Karpas-422 (cell line): ENCODE results near the gene CASKIN1. TPM values are rescaled to one million over a fixed set of nuclear protein-coding genes. Genes with fewer than 3 reads are reported as not detected.

Experiments
- DNase-seq: peaks from one replicate; pipeline ENCODE4 v3.0.0-alpha.2; 2015
- H2AFZ ChIP-seq: fragments of 200-600 bp; sonication (generic); 2 replicates; pipeline ENCODE4 v1.6.1; 2014; ENCODE audit warnings: antibody characterized with exemption, low read length, mixed read lengths
- H3K27ac ChIP-seq: fragments of 200-600 bp; sonication (generic); 2 replicates; pipeline ENCODE4 v1.5.1; 2014; ENCODE audit warnings: mild to moderate bottlenecking, low read length, moderate library complexity
- H3K27me3 ChIP-seq: fragments of 200-600 bp; sonication (generic); 2 replicates; pipeline ENCODE4 v1.6.1; 2014; ENCODE audit warnings: low read length, mixed read lengths
- H3K36me3 ChIP-seq: fragments of 200-600 bp; sonication (generic); 2 replicates; pipeline ENCODE4 v1.6.1; 2014; ENCODE audit warnings: low read length, mixed read lengths; ENCODE audit not compliant: insufficient read depth
- H3K4me1 ChIP-seq: fragments of 200-600 bp; sonication (generic); 2 replicates; pipeline ENCODE4 v1.6.1; 2014; ENCODE audit warnings: mild to moderate bottlenecking, low read length, mixed read lengths
- H3K4me2 ChIP-seq: fragments of 200-600 bp; sonication (generic); 2 replicates; pipeline ENCODE4 v1.6.1; 2014; ENCODE audit warnings: low read length, low read depth, mild to moderate bottlenecking; ENCODE audit not compliant: poor library complexity, severe bottlenecking
- H3K4me3 ChIP-seq: fragments of 200-600 bp; sonication (generic); 2 replicates; pipeline ENCODE4 v1.5.1; 2014; ENCODE audit warnings: mild to moderate bottlenecking, antibody characterized with exemption, low read length, mixed read lengths
- H3K79me2 ChIP-seq: fragments of 200-600 bp; sonication (generic); 2 replicates; pipeline ENCODE4 v1.6.1; 2014; ENCODE audit warnings: mild to moderate bottlenecking, low read length, mixed read lengths
- H3K9ac ChIP-seq: fragments of 200-600 bp; sonication (generic); 2 replicates; pipeline ENCODE4 v1.6.0; 2014; ENCODE audit warnings: low read length
- H3K9me2 ChIP-seq: fragments of 200-600 bp; sonication (generic), shearing (Covaris generic); replicated peaks from 2 replicates; pipeline ENCODE4 v1.6.0; 2014; ENCODE audit warnings: mild to moderate bottlenecking, low read length, moderate library complexity; ENCODE audit not compliant: insufficient read depth
- H3K9me3 ChIP-seq: fragments of 300-700, 200-600 bp; sonication (generic); 2 replicates; pipeline ENCODE4 v1.6.1; 2014; ENCODE audit warnings: low read length, mixed read lengths
- H4K20me1 ChIP-seq: fragments of 200-600 bp; sonication (generic); 2 replicates; pipeline ENCODE4 v1.6.1; 2014; ENCODE audit warnings: mild to moderate bottlenecking, antibody characterized with exemption, low read length, low read depth; ENCODE audit not compliant: insufficient read depth
- total RNA-seq: library from RNA; depleted of rRNA; stranded (reverse); fragments of >200 nt; shearing (Covaris generic); gene quantifications from 2 replicates; pipeline ENCODE4 v1.2.3, GENCODE V29; 2014; ENCODE audit warnings: low replicate concordance

CASKIN1 gene
- total RNA-seq, 1 experiment from 2014 or later, result not detected

DNA sequence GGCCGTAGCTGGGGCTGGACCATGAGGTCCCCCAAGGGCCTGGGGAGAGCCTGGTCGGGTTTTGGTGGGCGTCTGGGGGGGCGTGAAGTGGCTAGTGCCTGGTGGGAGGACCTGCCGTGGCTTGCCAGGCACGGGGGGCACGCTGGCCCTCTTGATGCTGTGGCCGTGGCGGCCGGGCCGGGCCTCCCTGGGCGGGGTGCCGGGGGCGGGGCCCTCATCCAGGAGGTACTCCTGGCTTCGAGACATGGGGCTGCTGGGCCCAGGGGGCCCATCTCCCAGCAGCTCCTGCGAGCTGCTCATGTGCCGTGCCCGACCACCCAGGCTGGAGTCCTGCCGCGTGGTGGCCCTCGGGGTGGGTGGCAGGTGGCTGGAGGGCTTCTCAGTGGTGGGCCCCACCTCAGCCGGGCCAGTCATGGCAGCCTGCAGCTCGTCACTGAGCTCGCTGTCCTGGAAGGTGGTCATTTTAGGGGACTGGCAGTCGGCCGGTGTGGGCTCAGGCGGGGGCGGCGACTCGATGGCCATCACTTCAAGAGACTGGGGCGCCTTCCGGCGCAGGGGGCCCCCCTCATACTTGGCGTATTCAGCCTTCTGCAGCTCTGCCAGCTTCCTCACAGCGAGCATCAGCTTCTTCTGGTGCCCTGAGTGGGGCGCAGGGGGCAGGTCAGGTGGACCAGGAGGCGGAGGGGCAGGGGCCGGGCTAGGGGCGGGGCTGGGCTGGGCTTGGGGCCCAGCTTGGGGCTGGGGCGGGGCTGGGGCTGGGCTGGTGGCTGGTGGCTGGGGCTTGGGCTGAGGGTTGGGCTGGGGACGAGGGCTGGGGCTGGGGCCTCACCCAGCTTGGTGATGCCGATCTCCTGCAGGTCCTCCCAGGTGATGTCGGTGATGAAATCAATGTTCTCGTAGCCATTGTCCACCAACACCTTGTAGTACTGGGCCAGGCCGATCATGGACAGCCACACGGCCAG, 15.2 kb downstream of the CASKIN1 start:
- Histone ChIP-seq H3K79me2 (no peaks in the 10 kb centered on the region), H3K27ac (no peak overlapping the region), H3K4me1 (0 out of 2 replicates have a peak, but pooled peaks cover 3% of the 10 kb centered on the region), H3K4me2 (no peak overlapping the region), H3K4me3 (no peak overlapping the region), H2AFZ (no peak overlapping the region), H3K27me3 (no peaks in the 10 kb centered on the region), H3K9me3 (no peaks in the 10 kb centered on the region), H4K20me1 (no peaks in the 10 kb centered on the region), H3K36me3 (peaks cover 6% of the 10 kb centered on the region), H3K9ac (no peak overlapping the region), H3K9me2 (no peaks in the 10 kb centered on the region)
- peak; percentile 56 for DNase-seq

DNA sequence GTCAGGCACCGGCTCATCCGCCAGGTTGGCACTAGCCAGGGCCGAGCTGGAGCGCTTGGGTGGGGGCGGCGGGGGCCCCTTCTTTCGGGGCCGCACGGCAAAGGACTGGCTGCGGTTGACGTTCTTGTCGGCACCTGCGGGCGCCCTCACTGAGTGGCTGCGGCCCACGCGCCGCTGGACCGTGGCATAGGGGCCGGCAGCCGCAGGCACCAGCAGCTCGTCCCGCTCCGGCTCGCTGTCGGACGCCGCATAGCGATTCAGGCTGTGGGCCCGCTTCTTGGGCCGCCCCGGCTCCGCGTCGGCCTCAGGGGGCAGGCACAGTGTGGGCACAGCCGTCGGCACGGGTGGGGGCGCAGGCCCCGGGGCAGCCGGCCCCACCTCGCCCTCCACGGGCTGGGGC, 15.9 kb downstream of the CASKIN1 start:
- Histone ChIP-seq H3K9me2 (no peaks in the 10 kb centered on the region), H2AFZ (no peak overlapping the region), H3K27ac (no peak overlapping the region), H3K27me3 (no peaks in the 10 kb centered on the region), H3K4me3 (no peak overlapping the region), H4K20me1 (no peaks in the 10 kb centered on the region), H3K36me3 (peaks cover 11% of the 10 kb centered on the region), H3K4me2 (no peak overlapping the region), H3K9ac (no peak overlapping the region), H3K79me2 (no peaks in the 10 kb centered on the region), H3K4me1 (0 out of 2 replicates have a peak, but pooled peaks cover 3% of the 10 kb centered on the region), H3K9me3 (no peaks in the 10 kb centered on the region)
- no peak for DNase-seq

DNA sequence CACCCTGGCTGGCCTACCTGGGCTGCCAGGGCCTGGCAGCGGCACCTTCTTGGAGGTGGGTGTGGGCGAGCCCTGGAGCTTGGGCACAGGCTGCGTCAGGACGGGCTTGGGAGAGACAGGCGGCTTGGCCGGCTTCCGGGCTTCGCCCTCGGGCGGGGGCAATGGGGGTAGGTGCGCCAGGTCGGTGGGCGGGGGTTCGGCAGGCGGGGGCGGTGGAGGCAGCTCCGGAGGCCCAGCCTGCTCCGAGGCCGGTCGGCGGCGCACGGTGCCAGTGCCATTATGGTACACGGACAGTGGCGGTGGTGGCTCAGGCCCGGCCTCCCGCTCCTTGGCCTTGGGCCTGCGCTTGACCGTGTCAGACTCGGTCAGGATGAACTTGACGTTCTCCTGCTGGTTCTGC, 16.8 kb downstream of the CASKIN1 start:
- Histone ChIP-seq H3K9me3 (no peaks in the 10 kb centered on the region), H3K4me2 (no peak overlapping the region), H3K9me2 (no peaks in the 10 kb centered on the region), H3K9ac (no peak overlapping the region), H3K79me2 (no peaks in the 10 kb centered on the region), H3K36me3 (peaks cover 16% of the 10 kb centered on the region), H3K4me3 (no peak overlapping the region), H3K4me1 (0 out of 2 replicates have a peak, but pooled peaks cover 3% of the 10 kb centered on the region), H2AFZ (no peak overlapping the region), H3K27ac (no peak overlapping the region), H3K27me3 (no peaks in the 10 kb centered on the region), H4K20me1 (no peaks in the 10 kb centered on the region)
- no peak for DNase-seq

DNA sequence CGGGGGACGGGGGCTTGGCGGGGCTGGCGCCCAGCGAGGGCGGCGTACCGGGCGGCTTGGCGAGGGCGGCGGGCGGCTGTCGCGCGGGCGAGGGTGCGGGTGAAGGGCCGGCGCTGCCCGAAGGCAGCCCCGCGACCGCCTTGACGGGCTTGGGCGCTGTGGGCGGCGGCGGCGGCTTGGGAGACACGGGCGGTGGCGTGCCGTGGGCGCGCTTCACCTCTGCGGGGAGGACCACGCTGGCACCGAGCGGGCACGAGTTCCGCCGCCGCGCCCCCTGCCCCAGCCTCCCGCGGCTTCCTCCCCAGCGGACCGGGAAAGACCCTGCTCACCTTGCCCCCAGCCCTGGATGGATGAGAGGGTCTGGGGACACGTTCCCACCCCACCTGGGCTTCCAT, 17.3 kb downstream of the CASKIN1 start:
- H3K9me2 ChIP-seq, result no peaks in the 10 kb centered on the region
- H3K27me3 ChIP-seq, result no peaks in the 10 kb centered on the region
- no peak overlapping the region for H3K9ac ChIP-seq
- no peak for DNase-seq
- no peak overlapping the region for H3K27ac ChIP-seq
- peaks cover 16% of the 10 kb centered on the region for H3K36me3 ChIP-seq
- no peaks in the 10 kb centered on the region for H3K79me2 ChIP-seq
- H4K20me1 ChIP-seq, result no peaks in the 10 kb centered on the region
- no peak overlapping the region for H3K4me3 ChIP-seq
- no peak overlapping the region for H3K4me2 ChIP-seq
- H3K4me1 ChIP-seq, result 0 out of 2 replicates have a peak, but pooled peaks cover 3% of the 10 kb centered on the region
- H2AFZ ChIP-seq, result no peak overlapping the region
- no peaks in the 10 kb centered on the region for H3K9me3 ChIP-seq

DNA sequence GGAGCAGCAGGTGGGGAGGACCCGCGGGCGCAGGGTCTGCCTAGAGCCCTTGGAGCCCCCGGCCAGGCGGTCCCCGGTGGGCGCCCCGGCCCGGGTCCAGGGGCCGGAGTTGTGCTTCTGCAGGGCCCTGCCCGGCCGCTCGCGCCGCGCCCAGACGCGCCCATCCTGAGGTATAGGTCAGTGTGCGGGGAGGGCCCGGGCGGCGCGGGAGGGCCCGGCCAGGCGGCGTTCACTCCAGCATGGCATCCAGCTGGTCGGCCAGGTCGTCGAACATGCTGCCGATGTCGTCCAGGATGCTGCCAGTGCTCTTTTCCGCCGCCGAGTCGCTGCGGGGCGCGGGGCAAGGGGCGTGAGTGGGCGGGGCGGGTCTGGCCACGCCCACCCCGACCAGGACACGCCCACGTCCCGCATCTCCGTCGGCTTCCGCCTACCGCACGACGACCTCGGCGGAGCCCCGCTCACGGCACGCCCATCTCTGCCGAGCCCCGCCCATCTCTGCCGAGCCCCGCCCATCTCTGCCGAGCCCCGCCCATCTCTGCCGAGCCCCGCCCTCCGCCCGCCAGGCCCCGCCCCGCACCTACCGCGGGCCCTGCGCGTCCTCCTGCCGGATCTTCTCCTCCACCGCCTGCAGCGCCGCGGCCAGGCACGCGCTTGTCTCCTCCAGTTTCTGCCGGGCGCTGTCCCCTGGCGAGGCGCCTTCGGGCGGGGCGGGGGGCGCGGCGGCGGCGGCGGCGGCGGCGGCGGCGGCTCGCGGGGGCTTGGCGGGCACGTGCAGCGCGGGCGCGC, 17.9 kb downstream of the CASKIN1 start:
- H4K20me1 ChIP-seq, result no peaks in the 10 kb centered on the region
- H3K36me3 ChIP-seq, result peaks cover 19% of the 10 kb centered on the region
- no peak overlapping the region for H2AFZ ChIP-seq
- no peak overlapping the region for H3K9ac ChIP-seq
- no peak for DNase-seq
- no peaks in the 10 kb centered on the region for H3K9me3 ChIP-seq
- H3K4me3 ChIP-seq, result no peak overlapping the region
- H3K27me3 ChIP-seq, result no peaks in the 10 kb centered on the region
- H3K9me2 ChIP-seq, result no peaks in the 10 kb centered on the region
- no peaks in the 10 kb centered on the region for H3K79me2 ChIP-seq
- H3K4me1 ChIP-seq, result 0 out of 2 replicates have a peak, but pooled peaks cover 3% of the 10 kb centered on the region
- no peak overlapping the region for H3K4me2 ChIP-seq
- H3K27ac ChIP-seq, result no peak overlapping the region

DNA sequence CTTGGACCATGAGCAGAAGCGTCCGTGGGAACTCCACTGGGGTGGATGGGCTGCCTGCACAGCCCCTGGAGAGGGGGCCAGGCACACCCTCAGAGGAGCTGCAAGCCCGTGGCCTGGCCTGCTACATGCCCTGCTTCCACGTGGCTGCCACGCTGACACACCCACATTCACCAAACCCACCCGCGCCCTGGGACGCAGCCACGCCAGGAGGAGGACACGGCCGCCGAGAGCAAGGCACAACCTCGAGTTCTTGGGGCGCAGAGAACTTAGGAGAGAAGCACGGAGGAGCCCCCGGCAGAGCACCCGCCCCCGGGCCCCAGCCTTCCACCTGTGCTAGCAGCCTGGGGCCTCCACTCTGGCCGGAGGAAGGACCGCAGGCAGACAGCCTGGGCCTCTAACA, 18.8 kb downstream of the CASKIN1 start:
- no peaks in the 10 kb centered on the region for H3K79me2 ChIP-seq
- no peaks in the 10 kb centered on the region for H3K9me3 ChIP-seq
- H3K27ac ChIP-seq, result no peak overlapping the region
- H3K9ac ChIP-seq, result no peak overlapping the region
- no peak overlapping the region for H2AFZ ChIP-seq
- no peaks in the 10 kb centered on the region for H3K27me3 ChIP-seq
- DNase-seq, result no peak
- H3K9me2 ChIP-seq, result no peaks in the 10 kb centered on the region
- no peaks in the 10 kb centered on the region for H3K4me1 ChIP-seq
- no peak overlapping the region for H3K4me3 ChIP-seq
- peaks cover 19% of the 10 kb centered on the region for H3K36me3 ChIP-seq
- H4K20me1 ChIP-seq, result no peaks in the 10 kb centered on the region
- no peak overlapping the region for H3K4me2 ChIP-seq

DNA sequence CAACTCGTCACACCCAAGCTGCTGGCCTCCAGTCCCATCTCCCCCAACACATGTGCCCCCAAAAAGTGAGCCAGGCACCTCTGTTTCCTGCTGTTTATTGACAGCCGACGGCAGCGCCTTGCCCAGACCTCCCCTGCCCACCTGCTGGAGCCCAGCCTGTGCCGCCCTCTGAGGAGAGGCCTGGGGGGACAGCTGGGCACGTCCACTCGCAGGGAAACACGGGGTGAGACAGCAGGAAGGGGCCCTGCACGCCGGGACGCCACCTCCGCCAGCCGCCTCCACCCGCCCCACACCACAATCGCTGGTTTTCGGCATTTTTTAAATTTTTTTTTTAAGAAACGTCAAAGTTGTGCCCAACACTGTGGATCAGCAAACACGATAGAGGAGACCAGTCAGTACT, 19.3 kb downstream of the CASKIN1 start:
- H3K27ac ChIP-seq, result no peak overlapping the region
- no peaks in the 10 kb centered on the region for H3K9me3 ChIP-seq
- H3K4me1 ChIP-seq, result no peaks in the 10 kb centered on the region
- no peak for DNase-seq
- no peaks in the 10 kb centered on the region for H3K9me2 ChIP-seq
- H2AFZ ChIP-seq, result no peak overlapping the region
- H4K20me1 ChIP-seq, result no peaks in the 10 kb centered on the region
- no peak overlapping the region for H3K4me3 ChIP-seq
- H3K27me3 ChIP-seq, result no peaks in the 10 kb centered on the region
- no peak overlapping the region for H3K9ac ChIP-seq
- no peaks in the 10 kb centered on the region for H3K79me2 ChIP-seq
- peaks cover 19% of the 10 kb centered on the region for H3K36me3 ChIP-seq
- H3K4me2 ChIP-seq, result no peak overlapping the region

DNA sequence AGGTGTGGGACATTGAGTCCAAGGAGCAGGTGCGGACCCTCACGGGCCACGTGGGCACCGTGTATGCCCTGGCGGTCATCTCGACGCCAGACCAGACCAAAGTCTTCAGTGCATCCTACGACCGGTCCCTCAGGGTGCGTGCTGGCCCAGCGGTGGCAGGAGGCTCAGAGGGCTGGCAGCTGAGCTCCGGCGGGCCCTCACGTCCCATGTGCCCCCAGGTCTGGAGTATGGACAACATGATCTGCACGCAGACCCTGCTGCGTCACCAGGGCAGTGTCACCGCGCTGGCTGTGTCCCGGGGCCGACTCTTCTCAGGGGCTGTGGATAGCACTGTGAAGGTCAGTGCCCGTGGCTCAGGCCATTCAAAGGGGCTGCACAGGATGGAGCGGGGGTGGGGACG, 20.4 kb downstream of the CASKIN1 start:
- H3K36me3 ChIP-seq, result peaks cover 19% of the 10 kb centered on the region
- no peak overlapping the region for H3K4me2 ChIP-seq
- H3K27ac ChIP-seq, result no peak overlapping the region
- H3K4me1 ChIP-seq, result no peaks in the 10 kb centered on the region
- H3K79me2 ChIP-seq, result no peaks in the 10 kb centered on the region
- H3K4me3 ChIP-seq, result no peak overlapping the region
- H3K27me3 ChIP-seq, result no peaks in the 10 kb centered on the region
- H2AFZ ChIP-seq, result no peak overlapping the region
- no peaks in the 10 kb centered on the region for H3K9me3 ChIP-seq
- no peak for DNase-seq
- no peak overlapping the region for H3K9ac ChIP-seq
- H3K9me2 ChIP-seq, result no peaks in the 10 kb centered on the region
- no peaks in the 10 kb centered on the region for H4K20me1 ChIP-seq
